HG03565 (cell line): ENCODE results near the gene AFDN.

ENCODE experiments used
- ATAC-seq: cut with Tn5 transposase; IDR thresholded peaks from one replicate; pipeline ENCODE4 v1.9.1; 2021; ENCODE audit warnings: mild to moderate bottlenecking, moderate library complexity; ENCODE audit not compliant: unreplicated experiment

AFDN gene

GRCh38 chr6:167811442-167812087, 15.1 kb upstream of the AFDN start:
- no peak for ATAC-seq

DNA sequence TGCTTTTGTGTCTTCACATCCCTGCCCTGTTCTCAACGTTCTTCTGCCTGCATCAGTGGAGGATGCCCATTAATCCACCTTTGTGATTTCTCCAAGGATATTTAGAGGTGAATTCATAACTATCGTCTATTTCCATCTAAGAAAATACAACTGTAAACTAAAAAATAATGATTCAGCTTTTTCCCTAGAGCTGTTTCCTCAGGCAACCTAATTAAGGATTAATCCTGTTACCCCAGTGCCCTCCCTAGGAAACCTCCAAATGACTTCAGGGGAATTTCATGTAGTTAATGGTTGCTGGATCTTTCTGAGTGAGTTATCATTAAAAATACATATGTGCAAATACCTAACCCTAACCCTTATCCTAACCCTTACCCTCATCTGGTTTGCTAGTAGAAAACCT, 14.6 kb upstream of the AFDN start:
- ATAC-seq, result no peak

GRCh38 chr6:167815296-167815980, 11.3 kb upstream of the AFDN start:
- ATAC-seq, result no peak

DNA sequence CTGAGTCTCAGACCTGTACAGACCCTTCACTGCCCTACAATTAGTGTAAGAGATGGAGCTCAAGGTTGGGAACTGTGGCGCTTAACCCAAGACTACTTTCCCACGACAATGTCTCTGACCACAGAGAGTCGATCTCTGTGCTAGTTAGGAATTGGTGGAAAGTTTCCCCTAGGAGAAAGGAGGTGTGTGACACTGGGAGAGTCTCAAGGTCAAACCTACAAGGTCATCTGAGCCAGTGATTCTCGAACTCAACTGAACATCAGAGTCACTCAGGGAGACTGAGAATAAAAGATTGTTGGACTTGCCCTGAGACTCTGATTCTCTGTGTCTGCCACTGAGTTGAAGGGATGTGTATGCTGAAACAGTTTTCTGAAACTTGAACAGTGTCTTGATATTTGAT, 9.7 kb upstream of the AFDN start:
- no peak for ATAC-seq

DNA sequence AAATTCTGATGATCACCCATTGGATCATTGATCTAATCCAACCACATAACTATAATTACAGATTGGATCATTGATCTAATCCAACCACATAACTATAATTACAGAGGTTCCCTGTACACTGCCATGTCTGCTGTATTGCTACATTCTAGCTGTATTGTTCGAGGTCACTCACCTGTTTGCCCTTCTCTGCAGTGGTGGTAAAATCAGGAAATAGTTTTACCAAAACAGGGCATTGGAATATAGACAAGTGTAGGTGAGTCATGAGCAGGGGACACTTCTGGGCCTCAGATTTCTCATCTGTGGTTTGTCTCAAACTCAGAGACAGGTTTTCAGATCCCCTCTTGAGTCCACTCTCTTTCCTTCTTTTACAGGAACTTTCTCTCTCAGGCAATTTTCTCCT, 9.0 kb upstream of the AFDN start:
- ATAC-seq, result no peak

DNA sequence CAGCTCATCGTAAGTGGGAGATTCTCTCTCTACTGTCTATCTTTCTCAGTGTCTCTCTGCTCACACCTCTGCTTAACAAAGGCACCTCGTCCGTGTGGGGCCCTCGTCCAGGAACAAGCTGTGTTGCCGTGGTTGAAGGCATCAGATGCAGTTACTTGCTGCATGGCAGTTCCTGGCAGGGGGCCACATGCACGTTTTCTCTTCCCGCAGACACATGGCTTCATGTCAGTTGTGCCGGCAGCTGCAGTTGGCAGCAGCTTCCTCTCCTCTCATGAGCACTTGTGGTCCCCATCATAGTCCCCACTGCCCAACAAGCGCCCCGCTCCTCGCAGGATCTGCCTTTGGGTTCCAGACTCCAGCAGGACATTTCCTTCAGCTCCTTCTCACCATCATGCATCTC, 7.1 kb upstream of the AFDN start:
- ATAC-seq, result no peak

GRCh38 chr6:167820681-167821080, 6.0 kb upstream of the AFDN start:
- ATAC-seq, result no peak

DNA sequence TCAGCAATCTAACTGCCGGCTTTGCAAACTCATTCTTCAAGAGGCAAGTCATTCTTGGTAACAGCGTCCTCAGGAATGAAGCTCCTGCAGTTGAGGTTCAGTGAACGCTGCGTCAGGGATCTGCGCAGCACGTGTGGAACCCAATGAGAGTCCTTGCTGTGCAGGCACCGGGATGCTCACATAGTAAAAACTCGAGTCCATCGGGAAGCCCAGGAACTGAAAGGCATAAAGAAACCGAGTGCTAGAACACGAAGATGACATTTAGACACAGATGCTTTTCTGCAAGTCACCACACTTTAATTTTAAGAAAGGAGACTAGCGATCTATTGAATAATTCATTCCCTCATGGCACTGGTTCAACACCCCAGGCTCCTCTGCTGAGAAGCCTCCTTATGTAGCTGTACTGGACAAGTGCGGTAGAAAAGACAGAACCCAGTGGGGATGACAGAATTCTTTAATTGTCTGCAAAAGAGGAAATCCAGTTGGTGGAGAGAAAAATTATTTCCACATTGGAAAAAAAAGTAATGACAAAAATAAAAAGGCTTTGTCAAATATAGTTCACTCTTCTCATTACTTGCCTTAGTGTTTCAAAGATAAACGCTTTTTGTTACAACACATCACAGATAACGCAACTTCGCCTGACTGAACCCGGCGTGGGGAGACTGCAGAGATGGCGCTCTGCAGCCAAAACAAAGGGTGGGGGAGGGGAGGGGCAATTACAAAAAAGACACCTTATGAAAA, 1.9 kb upstream of the AFDN start:
- no peak for ATAC-seq

DNA sequence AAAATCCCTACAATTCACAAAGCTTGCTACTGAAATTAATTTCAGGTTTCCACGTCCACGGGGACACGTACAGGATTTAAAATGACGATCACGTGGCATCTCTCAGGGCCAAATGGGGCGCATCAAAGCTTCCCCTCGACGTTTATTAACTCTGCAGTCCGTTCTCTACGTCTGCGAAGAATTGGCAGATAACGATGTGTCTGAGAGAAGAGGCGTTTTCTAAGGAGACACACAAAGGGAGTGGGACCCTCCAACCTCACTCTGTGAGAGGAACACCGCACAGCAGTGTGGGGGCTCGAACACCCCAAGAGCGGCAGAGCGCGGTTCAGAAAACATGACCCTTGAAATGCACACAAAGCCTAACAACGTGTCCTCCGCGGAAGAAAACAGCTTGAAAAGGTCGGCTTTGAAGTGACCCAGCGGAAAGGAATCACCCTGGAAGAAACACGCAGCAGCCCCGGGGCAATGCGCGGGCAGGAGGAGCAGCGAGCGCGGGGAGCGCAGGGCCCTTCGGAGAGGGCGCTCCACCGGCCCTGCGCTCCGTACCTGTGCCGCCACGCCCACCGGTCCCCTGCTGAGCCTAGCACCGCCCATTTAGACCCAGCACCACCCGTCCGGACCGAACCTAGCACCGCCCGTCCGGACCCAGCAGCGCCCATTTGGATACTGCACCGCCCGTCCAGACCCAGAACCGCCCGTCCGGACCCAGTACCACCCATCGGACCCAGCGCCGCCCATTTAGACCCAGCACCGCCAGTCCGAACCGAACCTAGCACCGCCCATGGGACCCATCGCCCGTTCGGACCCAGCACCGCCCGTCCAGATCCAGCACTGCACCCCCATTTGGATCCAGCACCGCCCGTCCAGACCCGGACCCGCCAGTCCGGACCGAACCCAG, 1.1 kb upstream of the AFDN start:
- ATAC-seq, result no peak

DNA sequence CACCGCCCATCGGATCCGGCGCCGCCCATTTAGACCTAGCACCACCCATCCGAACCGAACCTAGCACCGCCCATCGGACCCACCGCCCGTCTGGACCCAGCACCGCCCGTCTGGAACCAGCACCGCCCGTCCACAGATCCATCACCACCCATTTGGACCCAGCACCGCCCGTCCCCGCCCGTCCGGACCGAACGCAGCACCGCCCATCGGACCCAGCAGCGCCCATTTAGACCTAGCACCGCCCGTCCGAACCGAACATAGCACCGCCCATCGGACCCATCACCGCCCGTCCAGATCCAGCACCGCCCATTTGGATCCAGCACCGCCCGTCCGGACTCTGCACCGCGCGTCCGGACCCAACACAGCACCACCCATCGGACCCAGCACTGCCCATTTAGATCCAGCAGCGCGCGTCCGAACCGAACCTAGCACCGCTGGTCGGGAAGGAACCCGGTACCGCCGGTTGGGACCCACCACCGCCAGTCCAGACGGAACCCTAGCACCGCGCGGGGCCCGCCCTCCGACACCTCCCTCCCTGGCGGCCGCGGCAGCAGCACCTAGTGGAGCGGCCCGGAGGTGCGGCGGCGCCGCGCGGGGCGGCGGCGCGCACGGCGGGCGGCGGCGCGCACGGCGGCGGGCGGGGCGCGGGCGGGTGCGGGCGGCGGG, 348 bp upstream of the AFDN start:
- ATAC-seq, result peak; percentile 62

DNA sequence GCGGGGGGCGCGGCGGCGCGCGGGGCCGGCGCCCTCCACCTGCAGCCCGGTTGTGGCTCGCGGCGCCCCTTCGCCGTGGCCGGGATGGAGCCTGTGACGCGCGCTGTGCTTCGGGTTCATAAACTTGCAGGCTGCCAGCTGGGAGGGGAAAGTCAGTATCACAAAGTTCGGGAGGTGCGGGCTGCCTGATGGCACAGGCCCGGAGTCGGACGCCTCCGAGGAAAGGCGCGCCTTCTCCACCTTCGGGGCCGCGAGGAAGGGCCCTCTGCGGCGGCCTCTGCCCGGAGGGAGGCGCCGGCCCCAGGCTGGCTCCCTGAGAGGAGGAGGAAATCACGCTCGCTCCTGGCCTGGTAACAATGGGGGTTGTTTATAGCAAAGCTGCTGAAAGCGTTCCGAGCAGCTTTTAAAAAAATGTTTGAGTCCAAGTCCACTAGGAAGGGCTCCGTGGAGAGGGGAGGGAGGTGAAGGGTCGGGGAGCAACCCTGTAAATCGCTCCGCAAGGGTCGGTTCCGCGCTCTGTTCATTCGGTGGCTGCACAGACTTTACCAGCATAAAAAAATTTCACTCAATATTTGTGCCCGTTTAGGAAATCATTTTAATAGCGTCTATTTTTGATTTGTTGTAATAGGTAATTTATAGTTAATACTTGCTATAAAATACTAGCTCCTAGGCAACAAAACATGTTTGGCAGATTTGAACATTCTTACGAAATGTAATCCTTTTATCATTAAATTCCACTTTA, 1.0 kb downstream of the AFDN start:
- ATAC-seq, result peak; percentile 21

- ATAC-seq, result no peak
These were observed 1.7 kb downstream of the AFDN start for GRCh38 chr6:167828325-167828956.

DNA sequence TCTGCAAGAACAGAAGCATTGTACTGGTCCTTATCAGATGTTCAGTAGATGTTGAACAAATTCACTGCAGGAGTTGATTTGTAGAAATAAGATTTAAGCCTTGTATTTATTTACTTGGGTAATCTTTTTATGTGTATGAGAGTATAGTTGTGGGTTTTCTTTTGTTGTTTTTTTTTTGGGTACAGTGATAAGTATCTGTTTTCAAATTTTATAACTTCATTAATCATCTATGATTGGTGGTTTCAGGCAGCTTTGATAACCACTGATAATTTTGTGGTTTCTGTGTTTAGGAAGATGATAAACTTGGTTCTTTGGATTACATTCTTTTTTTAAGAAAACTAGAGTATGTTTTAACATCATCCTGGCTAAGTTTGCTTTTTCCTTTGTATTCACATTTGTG, 2.8 kb downstream of the AFDN start:
- no peak for ATAC-seq

DNA sequence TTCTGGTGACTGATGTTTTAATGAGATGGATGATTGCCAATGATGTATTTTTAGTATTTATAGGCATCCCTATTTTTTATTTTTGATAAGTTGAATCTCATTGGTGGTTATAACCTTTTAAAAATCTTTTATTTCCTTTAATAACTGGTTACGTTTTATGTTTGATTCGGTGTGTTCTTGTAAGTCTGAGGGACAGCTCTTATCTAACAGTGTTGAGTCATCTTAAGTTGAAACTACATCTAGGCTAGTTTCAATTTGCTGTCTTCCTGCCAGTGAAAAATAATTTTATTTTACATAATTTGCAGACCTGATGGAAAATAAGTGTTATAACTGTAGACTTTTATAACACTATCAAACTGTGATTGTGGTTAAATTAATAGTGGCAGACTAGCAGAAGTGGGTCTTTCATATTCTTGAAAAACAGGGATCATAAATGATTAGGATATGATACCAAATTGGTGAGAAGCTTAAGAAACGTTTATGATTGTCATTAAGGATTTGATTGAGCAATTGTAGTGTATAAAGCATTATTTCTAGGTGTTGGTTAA, 4.6 kb downstream of the AFDN start:
- ATAC-seq, result no peak

DNA sequence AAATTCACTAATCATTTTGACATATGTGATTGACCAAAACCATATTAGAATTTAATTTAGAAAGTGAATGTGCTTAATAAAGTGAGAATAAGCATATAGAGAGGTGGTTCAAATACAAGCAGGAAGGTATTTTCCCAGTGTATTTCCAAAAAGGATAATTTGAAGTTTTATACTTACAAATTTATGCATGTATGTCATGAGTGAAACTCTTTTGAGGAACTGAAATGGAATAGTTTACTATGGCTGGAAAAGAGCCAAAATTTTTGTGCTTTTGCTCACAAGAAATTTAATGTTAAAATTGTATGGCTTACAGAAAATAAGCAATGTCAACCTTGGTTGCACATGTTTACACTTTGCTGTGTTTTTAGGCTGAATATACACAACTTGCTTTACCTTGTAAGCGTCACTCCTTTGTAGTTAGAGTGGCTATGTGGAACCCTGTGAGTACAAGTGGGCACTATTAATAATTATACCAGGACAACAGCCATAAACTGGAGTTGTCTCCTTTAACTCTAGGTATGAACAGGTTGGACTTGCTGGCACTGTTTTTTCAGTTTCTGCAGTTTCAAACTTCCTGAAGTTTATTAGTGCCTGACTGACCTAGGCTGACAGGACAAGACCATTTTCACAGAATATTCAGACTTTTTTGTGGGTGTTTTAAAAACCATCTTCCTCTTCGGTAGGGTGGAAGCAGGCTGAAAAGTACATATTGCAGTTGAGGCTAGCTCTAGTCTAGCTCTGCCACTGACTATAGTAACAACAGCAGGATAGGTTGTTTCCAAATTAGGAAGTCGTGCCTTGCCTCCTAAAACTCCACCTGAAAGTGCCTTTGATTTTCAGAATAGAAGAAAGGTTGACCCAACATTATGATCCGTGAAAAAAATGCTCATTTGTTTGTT, 6.0 kb downstream of the AFDN start:
- peak; percentile 29 for ATAC-seq

- ATAC-seq, result peak; percentile 7
These were observed 6.7 kb downstream of the AFDN start for GRCh38 chr6:167833396-167833763.

DNA sequence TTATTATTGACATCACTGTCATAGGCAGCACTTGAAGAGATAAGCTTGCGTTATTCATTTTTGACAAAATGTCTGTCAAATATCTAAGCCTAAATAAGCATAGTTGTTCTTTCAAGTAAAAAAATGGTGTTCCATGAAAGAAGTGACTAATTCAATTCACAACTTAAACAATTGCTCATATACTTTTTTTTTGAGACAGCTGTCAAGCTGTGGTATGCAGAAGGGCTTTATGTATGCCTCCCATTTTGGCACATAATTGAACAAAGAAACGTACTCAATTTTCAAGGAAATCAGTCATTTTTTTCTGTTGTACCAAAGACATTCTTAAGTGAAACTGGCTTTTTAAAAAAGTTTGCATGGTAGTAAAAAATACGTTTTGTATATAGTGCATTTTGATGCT, 8.5 kb downstream of the AFDN start:
- no peak for ATAC-seq

- ATAC-seq, result no peak
These were observed 10.0 kb downstream of the AFDN start for GRCh38 chr6:167836721-167837120.
